ENCODE measurements around the gene NFATC2.

The NFATC2 gene

GRCh38 chr20:51513545-51513944, 29.0 kb downstream of the NFATC2 start:
- no peak for FAIRE-seq

- FAIRE-seq = no peak
Measured at GRCh38 chr20:51512645-51513044, 29.9 kb downstream of the NFATC2 start.

DNA sequence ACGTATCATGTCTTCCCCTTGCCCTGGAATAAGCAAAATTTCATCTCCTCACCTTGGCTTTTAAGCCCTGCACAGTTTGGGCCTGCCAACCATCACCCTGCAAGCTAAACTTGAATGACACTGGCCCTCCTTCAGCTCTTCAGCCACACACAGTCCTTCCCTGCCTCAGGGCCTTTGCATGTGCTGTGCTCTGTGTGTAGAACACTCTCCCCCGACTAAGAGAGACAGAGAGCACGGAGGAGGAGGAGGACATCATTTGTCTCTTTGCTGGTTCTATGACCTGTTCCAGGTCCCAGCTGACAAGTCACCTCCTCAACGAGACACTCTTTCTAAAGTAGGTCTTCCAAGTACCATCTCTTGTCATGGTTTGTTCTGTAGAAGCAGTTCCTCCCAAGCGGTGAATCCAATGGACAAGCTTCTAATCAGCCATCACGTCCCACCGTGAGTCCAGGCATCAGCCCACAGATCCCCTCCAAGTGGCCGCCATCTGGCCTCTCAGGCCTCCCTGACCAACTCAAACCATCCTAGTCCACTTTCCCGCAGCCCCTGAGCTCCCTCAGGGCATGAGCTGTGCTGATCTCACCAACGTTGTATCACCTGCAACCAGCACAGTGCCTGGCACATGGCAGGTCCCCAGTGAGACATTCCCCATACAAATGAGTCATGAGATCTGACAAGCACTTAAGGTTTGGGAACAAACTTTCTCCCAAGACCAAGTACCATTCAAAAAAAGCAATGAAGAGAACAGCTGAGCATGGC, 30.5 kb downstream of the NFATC2 start:
- FAIRE-seq = no peak

DNA sequence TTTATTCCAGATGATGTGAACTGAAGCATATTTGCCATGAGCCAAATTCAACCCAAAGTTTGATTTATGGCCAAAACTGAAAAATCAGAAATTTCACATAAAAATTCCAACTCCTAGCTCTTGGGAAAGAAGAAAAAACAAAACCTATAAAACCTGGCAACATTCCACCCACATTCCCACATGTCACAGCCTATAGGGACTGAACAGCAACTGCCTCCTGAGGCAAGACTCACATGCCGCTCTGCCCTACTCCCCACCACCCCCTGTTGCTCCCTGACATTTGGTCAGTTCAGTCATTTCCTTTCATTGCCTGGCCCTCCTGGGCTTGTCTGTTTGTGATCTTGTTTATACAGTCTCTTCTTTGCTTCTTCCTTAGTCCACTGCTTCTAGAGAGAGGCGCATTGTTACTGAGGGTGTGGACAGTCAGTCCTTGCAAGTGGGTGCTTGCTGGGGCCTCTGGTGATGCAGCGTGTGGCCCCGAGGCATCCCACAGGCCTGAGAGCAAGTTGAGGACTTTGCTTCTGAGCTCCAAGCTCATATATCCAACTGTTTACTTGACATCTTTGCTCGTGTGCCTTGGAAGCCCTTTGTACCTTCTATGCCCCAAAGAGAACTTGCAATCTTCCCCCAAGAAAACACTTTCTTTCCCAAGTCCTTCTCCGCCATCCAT, 31.4 kb downstream of the NFATC2 start:
- FAIRE-seq = no peak

DNA sequence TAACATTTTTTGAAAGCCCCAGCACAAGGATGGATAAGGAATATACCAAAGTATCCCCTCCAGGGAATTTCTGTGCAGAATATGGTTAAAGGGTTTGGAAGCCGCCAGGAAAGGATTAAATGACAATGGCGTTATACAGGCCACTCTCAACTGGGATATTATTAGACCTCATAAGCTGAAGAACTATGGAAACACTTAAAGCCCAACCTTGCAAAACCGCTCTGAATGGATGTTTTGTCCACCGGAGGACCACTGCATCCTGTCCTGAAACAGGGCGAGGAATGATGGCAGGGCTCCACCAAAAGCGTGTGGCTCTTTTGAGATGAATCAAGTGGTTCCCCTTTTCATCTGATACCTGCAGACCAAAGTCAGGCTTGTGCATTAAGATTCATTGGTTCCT, 32.4 kb downstream of the NFATC2 start:
- FAIRE-seq = no peak

DNA sequence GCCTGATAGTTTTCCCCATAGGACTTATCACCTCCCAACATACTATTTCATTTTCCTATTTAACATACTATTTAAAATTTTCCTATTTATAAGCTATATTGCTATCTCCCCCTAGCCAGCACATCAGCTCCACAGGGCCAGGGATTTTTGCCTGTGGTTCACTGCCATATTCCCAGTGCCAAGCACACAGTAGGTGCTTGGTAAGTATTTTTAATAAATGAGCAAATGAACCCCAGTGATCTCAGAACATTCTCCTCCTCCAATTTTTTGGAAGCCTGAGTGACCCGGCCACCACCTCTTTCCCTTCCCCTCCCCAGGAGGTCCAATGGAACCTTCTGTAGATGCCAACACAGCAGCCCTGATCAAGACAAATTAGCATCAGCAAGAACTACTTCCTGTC, 33.3 kb downstream of the NFATC2 start:
- no peak for FAIRE-seq

- no peak for FAIRE-seq
Measured at GRCh38 chr20:51508780-51509179, 33.7 kb downstream of the NFATC2 start.

GRCh38 chr20:51508158-51508557, 34.4 kb downstream of the NFATC2 start:
- FAIRE-seq = no peak

GRCh38 chr20:51507216-51508036, 35.1 kb downstream of the NFATC2 start:
- FAIRE-seq = no peak

DNA sequence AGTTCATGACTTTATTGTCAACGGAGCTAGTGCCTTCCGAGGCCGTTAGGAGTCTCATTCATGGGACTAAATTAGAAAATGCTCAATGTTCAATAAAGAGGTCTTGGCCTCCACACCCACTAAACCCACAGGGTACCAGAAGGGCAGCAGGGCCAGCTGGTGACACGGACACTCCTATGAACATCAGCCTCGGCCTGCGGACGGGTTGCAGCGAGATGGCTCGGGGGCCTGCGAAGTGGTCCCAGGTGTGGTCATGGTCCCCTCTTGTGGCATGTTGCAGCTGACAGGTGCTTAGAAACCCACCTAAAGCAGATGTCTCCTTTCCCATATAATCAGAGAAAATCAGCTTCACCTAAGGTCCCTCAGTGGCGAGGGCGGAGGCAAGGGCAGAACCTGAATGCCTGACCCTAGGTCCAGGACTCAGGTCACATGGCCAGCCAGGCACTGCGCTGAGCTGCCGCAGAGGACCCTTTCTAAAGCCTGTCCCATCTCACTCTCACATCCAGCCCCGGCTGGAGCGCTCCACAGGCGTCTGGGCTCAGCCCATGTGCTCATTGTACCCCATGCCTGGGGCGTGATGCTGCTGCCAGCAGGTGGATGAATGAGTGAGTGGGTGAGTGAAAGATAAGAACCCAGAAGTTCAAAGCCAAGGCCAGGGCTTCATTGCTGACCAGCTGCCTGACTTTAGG, 35.8 kb downstream of the NFATC2 start:
- FAIRE-seq = no peak

GRCh38 chr20:51505566-51505965, 37.0 kb downstream of the NFATC2 start:
- no peak for FAIRE-seq

- no peak for FAIRE-seq
Measured at GRCh38 chr20:51503376-51503775, 39.1 kb downstream of the NFATC2 start.

- FAIRE-seq = no peak
Measured at GRCh38 chr20:51500936-51501335, 41.6 kb downstream of the NFATC2 start.

GRCh38 chr20:51500311-51500710, 42.2 kb downstream of the NFATC2 start:
- FAIRE-seq = no peak

DNA sequence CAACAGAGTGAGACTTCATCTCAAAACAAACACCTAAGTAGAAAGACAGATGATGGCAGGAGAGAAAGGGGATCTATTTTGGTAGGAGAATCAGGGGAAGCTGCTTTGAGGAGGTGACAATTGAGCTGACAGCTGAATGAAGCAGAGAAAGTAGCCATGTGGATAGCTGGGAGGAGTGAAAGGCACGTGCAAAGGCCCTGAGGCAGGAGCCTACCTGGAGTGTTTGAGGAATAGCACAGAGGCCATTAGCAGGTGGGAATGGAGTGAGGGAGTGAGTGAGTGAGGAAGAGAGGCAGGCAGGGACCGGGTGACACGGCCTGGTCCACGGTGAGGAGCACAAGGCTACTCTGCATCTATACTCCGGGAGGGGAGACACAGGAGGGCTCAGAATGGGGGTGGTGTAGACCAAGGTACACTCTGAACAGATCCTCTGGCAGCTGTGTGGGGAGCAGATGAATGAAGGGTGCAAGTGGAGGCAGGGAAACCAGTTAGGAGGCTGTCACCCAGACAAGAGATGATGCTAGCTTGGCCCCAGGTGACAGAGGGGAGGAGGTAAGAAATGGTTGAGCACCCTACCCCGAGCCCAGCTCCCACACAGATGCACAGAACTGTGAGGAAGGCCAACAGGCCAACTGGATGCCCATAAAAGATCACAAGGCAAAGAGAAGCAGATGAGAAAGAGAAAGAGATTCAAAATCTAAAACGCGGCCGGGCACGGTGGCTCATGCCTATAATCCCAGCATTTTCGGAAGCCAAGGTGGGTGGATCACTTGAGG, 43.6 kb downstream of the NFATC2 start:
- no peak for FAIRE-seq

DNA sequence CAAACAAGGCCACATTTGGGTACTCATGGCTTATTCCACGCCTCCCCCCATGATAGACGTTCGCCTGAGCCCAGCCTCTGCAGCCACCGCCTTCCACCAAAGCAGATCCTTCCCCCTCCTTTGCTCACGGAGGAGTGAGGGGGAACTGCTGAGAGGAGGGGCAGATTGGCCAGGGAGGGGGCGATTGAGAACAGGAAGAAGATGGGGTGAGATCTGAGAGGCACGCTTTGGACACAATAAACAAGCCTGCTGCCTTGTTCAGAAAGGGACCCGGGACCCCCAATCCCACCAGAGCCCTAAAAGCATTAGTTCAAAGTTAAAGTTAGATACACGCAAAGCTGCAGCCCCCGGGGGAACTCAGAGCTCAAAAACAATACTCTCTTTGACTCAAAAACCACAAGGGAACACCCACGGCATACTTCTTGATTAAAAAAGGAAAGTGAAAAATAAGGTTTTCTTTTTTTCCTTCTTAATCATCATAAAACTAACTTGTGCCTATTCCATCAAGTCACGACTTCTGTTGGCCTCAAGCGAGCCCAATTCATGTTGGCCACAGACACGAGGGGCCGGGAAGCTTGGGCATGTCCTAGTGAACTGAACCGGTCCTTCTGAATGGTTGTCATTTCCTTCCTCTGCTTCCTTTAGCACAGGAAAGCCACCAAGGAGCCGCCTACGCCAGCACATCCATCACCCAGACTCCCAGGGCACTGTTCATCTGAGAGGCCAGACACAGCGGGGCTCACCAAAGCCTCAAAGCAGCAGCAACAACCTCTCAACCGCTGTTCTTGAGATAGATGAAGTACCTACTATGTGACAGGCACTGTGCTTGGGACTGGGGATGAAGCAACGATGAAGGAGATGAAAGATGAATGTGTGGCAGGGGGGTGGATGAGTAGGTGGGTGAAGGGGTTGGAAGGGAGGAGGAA, 44.7 kb downstream of the NFATC2 start:
- no peak for FAIRE-seq

DNA sequence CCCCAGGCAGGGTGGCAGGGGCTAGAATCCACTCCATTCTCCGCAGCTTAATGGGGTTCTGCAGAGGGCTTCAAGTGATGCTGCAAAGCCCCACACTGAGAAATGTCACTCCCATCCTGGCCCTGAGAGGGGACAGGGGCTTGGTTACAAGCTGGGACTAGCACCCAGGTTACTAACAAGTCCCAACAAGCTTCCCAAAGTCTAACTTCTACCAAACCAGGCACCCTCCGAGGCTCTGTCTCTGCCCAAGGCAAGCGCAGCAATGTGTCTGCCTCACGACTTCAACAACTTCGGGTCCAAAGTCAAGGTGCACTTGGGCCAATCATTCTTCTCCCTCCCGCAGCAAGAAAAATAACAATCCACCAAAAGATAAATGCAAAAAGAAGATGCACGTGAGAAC, 45.6 kb downstream of the NFATC2 start:
- FAIRE-seq = no peak

GRCh38 chr20:51495921-51496545, 46.5 kb downstream of the NFATC2 start:
- FAIRE-seq = no peak

GRCh38 chr20:51495291-51495690, 47.2 kb downstream of the NFATC2 start:
- FAIRE-seq = no peak

DNA sequence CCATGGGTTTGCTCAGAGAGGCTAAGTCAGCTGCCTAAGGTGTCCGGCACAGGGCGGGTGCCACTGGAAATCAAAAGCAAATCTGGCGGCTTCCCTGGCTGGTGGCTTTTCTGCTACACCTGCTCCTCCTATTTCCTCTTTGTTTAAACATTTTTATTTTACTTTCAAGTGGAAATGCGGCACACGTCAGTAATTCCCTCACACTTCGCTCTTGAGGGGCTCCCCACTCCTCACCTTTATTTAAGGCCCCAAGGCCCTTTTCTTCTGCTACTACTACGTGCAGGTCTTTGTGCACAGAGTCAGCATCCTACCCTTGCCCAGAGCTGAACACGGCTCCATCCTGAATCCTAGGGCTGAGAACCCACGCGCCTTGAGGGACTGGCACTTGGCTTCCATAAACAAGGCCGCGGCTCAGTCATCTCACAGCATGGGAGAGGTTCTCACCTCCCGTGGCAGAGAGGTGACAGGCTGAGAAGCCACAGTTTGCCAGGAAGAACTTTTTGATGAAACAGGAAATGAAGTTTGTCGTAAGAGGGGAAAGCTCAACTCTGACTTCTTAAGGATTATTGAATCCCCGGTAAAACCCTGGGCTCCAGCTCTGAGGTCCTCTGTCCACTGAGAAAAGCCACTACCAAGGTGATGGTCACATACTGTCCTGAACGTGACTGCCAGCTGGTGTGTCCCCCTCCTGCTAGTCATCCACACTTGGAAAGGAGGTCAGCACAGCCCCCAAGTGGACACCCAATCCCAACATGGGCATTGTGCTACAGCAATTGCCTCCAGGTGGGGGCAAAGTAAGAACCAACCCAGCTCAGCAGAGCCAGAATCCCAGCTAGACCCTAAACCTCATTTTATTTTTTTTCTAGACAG, 48.0 kb downstream of the NFATC2 start:
- FAIRE-seq = no peak

Measured in TTC549 (cell line).